Activated B cell treated with CpG ODN at 0.5 μM for 24 hours (primary cell): ENCODE results near the gene THSD7A. TPM values are rescaled to one million over a fixed set of nuclear protein-coding genes. Genes with fewer than 3 reads are reported as not detected.

Experiments
- ATAC-seq: fragments of 200-7000 bp; cut with Tn5 transposase; one replicate; pipeline ENCODE4 v1.10.0; 2021; ENCODE audit warnings: low read depth, mild to moderate bottlenecking, moderate library complexity
- CTCF ChIA-PET: fragments of 350-600 bp; sonication (Branson Sonifier 250); formaldehyde crosslinking; loops from one replicate; lab custom pipeline; 2021; ENCODE audit warnings: antibody characterized with exemption; lab: Charles Lee
- POLR2A ChIA-PET: fragments of 350-600 bp; sonication (Branson Sonifier 250); formaldehyde crosslinking; loops from one replicate; lab custom pipeline; 2021; ENCODE audit warnings: antibody characterized with exemption; lab: Charles Lee
- DNase-seq: peaks from one replicate; pipeline ENCODE4 v3.0.0; 2022
- H3K27ac Mint-ChIP-seq: one replicate; pipeline ENCODE4 v1.8.0; 2020; ENCODE audit warnings: mixed read lengths
- H3K27me3 Mint-ChIP-seq: one replicate; pipeline ENCODE4 v1.8.0; 2021; ENCODE audit warnings: mixed read lengths
- H3K36me3 Mint-ChIP-seq: one replicate; pipeline ENCODE4 v1.8.0; 2021; ENCODE audit warnings: low read depth, mixed read lengths
- H3K4me1 Mint-ChIP-seq: one replicate; pipeline ENCODE4 v1.8.0; 2021; ENCODE audit warnings: mixed read lengths
- H3K4me3 Mint-ChIP-seq: one replicate; pipeline ENCODE4 v1.8.0; 2020; ENCODE audit warnings: mild to moderate bottlenecking, mixed read lengths
- H3K9me3 Mint-ChIP-seq: one replicate; pipeline ENCODE4 v1.8.0; 2020; ENCODE audit warnings: mixed read lengths
- intact Hi-C: fragments of 100-400 bp; cut with micrococcal nuclease; formaldehyde crosslinking; loops from one replicate; pipeline ENCODE4 v1.15.1; 2024
- total RNA-seq: library from RNA; stranded (reverse); gene quantifications from 2 replicates; pipeline ENCODE4 v1.2.3, GENCODE V29; 2022
- TF ChIP-seq, protein P1 (sequence below): fragments of 200-600 bp; IDR thresholded peaks from one replicate; pipeline ENCODE4 v1.8.0; 2022; ENCODE audit warnings: antibody characterized with exemption, mild to moderate bottlenecking

The THSD7A gene
- total RNA-seq, 1 donor from 2014 or later = not detected

DNA sequence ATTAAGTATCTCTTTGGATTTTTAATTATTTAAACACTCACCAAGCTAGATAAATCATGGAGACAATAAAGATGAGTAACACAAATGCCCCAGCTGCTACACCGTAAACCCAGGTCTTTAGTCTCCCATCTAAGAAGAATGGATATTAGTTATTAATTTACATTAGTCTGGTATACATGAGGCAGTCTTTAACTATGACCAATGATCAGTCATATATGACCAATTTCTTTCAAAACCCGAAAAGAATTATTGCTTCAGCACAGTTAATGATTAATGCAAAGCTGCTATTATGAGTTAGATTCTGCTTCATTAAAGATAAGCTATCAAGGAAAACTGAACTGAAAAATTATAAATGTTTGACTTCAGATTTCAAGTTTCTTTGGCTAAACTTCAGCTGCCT lies 455.5 kb downstream of the THSD7A start:
- ChIA-PET POLR2A (no interaction called here), CTCF (no interaction called here)
- Mint-ChIP-seq H3K4me3 (no peak overlapping the region), H3K36me3 (no peaks in the 10 kb centered on the region), H3K4me1 (no peaks in the 10 kb centered on the region), H3K27me3 (peaks cover 1% of the 10 kb centered on the region), H3K9me3 (no peaks in the 10 kb centered on the region), H3K27ac (no peak overlapping the region)
- TF ChIP-seq, protein P1, sequence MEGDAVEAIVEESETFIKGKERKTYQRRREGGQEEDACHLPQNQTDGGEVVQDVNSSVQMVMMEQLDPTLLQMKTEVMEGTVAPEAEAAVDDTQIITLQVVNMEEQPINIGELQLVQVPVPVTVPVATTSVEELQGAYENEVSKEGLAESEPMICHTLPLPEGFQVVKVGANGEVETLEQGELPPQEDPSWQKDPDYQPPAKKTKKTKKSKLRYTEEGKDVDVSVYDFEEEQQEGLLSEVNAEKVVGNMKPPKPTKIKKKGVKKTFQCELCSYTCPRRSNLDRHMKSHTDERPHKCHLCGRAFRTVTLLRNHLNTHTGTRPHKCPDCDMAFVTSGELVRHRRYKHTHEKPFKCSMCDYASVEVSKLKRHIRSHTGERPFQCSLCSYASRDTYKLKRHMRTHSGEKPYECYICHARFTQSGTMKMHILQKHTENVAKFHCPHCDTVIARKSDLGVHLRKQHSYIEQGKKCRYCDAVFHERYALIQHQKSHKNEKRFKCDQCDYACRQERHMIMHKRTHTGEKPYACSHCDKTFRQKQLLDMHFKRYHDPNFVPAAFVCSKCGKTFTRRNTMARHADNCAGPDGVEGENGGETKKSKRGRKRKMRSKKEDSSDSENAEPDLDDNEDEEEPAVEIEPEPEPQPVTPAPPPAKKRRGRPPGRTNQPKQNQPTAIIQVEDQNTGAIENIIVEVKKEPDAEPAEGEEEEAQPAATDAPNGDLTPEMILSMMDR = no peak
- ATAC-seq (no peak), DNase-seq (no peak)
- intact Hi-C loops = no loop called here

DNA sequence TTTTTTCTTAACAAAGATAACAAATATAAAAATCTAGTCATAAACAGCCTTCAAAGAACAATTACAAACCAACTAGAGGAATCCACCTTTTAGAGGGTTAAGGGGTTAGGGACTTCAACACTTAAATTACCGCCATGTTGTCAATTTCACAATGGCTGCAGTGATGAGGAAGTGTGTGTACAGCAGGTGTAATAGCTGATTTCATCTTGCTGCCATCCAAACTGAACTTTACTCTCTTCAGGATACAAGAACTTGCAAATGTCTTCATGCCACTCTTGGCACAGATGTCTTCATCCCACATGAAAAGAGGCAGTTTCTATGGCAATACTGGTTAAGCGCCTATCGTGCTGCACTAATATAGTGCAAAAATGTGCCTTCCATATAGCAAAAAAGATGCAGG lies 457.4 kb downstream of the THSD7A start:
- H3K36me3 Mint-ChIP-seq = no peaks in the 10 kb centered on the region
- no peak overlapping the region for H3K27ac Mint-ChIP-seq
- TF ChIP-seq, protein P1 = no peak
- POLR2A ChIA-PET = no interaction called here
- intact Hi-C loops = no loop called here
- no peak overlapping the region for H3K4me3 Mint-ChIP-seq
- no peak for ATAC-seq
- H3K27me3 Mint-ChIP-seq = peaks cover 1% of the 10 kb centered on the region
- H3K9me3 Mint-ChIP-seq = no peaks in the 10 kb centered on the region
- CTCF ChIA-PET = no interaction called here
- no peaks in the 10 kb centered on the region for H3K4me1 Mint-ChIP-seq
- DNase-seq = no peak

DNA sequence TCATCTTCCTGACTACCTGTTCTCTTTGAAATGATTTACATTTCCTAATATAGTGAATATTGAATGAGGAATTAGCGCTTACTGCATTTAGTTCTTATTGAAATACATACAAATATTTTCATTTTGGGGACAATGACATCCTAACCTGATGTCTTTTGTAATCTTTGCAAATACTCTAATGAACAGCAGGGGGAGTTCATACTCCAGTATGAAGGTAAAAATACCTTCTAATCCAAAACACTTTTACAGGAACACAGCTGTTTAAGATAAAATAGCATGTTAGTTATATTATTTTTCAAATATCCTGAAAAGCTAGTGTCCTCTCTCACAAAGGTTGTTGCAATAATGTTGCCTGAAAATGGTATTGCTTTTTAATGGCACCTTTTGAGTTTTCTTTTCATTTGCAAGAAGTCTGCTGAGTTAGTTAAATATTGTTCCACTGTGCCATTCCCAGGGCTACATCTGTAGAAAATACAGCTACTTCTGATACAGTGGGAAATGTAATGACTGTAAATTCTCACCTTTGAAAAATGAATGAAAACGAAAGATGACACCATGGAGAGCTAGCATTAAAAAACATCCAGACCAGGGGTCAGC lies 458.4 kb downstream of the THSD7A start:
- ATAC-seq = no peak
- no peak overlapping the region for H3K4me3 Mint-ChIP-seq
- TF ChIP-seq, protein P1 = no peak
- POLR2A ChIA-PET = no interaction called here
- CTCF ChIA-PET = interaction anchor here (1.2 kb wide), 1 partner anchor 949 kb away, joined by 3 read pairs; no protein-coding TSS in a partner anchor
- H3K9me3 Mint-ChIP-seq = no peaks in the 10 kb centered on the region
- intact Hi-C loops = loop anchor here (1.0 to 2.0 kb wide), 2 partner anchors 949 to 1123 kb away; no protein-coding TSS in a partner anchor
- H3K27ac Mint-ChIP-seq = no peak overlapping the region
- no peaks in the 10 kb centered on the region for H3K36me3 Mint-ChIP-seq
- H3K27me3 Mint-ChIP-seq = peaks cover 1% of the 10 kb centered on the region
- DNase-seq = no peak
- no peaks in the 10 kb centered on the region for H3K4me1 Mint-ChIP-seq

DNA sequence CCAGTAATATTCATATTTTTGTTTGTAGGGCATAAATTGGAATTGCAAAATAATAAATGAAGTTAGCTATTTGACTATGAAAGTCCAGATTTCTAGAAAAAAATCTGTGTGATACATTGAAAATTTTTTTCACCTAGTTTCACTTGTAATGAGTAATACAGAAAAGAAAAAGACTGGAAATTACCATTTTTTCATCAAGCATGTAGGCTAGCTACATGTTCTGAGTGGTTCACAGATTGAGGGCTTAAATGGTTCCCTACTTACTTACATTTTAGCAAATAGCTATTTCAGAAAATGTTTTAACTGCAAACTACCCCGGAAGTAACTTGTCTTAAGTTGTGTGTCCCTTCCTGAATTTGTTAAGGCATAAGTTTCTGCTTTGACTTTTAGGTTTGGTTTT lies 462.3 kb downstream of the THSD7A start:
- H3K27me3 Mint-ChIP-seq = peaks cover 3% of the 10 kb centered on the region
- ChIA-PET POLR2A (no interaction called here), CTCF (no interaction called here)
- H3K36me3 Mint-ChIP-seq = no peaks in the 10 kb centered on the region
- H3K4me1 Mint-ChIP-seq = no peaks in the 10 kb centered on the region
- DNase-seq (no peak), ATAC-seq (no peak)
- H3K9me3 Mint-ChIP-seq = no peaks in the 10 kb centered on the region
- H3K27ac Mint-ChIP-seq = no peak overlapping the region
- intact Hi-C loops = no loop called here
- H3K4me3 Mint-ChIP-seq = no peak overlapping the region
- TF ChIP-seq, protein P1 = no peak

DNA sequence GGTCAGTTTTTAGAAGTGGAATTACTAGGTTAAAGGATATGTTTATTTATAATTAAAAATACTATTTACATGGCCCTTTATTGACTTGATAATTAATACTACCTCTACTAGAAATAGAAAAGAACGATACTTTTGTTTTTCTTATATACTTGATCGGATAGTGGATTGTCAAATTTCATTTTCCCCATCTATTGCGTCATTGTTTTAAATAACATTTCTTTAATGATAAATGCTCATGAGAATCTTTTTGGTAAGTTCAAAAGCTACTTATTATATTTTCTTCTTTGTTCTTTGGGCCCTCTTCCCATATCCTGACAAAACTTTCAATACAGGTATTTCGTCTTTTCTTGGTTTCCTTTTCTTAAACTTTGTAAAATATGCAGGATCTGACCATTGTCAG lies 465.9 kb downstream of the THSD7A start:
- H3K27me3 Mint-ChIP-seq = peaks cover 2% of the 10 kb centered on the region
- H3K36me3 Mint-ChIP-seq = no peaks in the 10 kb centered on the region
- no peaks in the 10 kb centered on the region for H3K9me3 Mint-ChIP-seq
- H3K27ac Mint-ChIP-seq = no peak overlapping the region
- TF ChIP-seq, protein P1 = no peak
- POLR2A ChIA-PET = no interaction called here
- H3K4me1 Mint-ChIP-seq = no peaks in the 10 kb centered on the region
- CTCF ChIA-PET = no interaction called here
- intact Hi-C loops = no loop called here
- DNase-seq (no peak), ATAC-seq (no peak)
- no peak overlapping the region for H3K4me3 Mint-ChIP-seq
